H1 (cell line): ENCODE data around the gene CORIN. TPM values are rescaled to one million over a fixed set of nuclear protein-coding genes. Genes with fewer than 3 reads are reported as not detected.

ENCODE experiments used
- CTCF ChIA-PET: fragments of 300-600 bp; sonication (Branson Sonifier 250); formaldehyde crosslinking; loops from one replicate; lab custom pipeline; 2021; ENCODE audit not compliant: partially characterized antibody; lab: Charles Lee
- POLR2A ChIA-PET: fragments of 300-600 bp; sonication (Branson Sonifier 250); formaldehyde crosslinking; loops from one replicate; lab custom pipeline; 2021; ENCODE audit warnings: inconsistent platforms; ENCODE audit not compliant: partially characterized antibody; lab: Charles Lee
- DNase-seq, 2 experiments: peaks; one replicate each; pipeline versions ENCODE4 v3.0.0 to v3.0.0-alpha.2; 2010 to 2022; ENCODE audit warnings: low spot score in 2 of 2, low read depth in 1 of 2, mixed read lengths in 1 of 2
- FAIRE-seq: peaks from 2 replicates; lab custom pipeline; 2011; peaks lifted over from hg19 to GRCh38; lab: Jason Lieb, UNC
- H2AFZ ChIP-seq: 2 replicates; pipeline ENCODE4 v1.8.1; 2012; ENCODE audit warnings: low read length, inconsistent platforms
- H2AK5ac ChIP-seq: 2 replicates; pipeline ENCODE4 v1.6.1; 2013; ENCODE audit warnings: low read depth, low read length
- H2BK120ac ChIP-seq: replicated peaks from 2 replicates; pipeline ENCODE3; 2013; ENCODE audit warnings: low read depth, low read length, inconsistent platforms
- H2BK12ac ChIP-seq: 2 replicates; pipeline ENCODE4 v1.6.1; 2013; ENCODE audit warnings: low read depth, low read length
- H2BK15ac ChIP-seq: 2 replicates; pipeline ENCODE4 v1.6.1; 2013; ENCODE audit warnings: low read length
- H2BK20ac ChIP-seq: 2 replicates; pipeline ENCODE4 v1.6.1; 2013; ENCODE audit warnings: low read length
- H2BK5ac ChIP-seq: 2 replicates; pipeline ENCODE4 v1.6.1; 2013; ENCODE audit warnings: low read depth, low read length
- H3K14ac ChIP-seq: 2 replicates; pipeline ENCODE4 v1.6.1; 2013; ENCODE audit warnings: inconsistent platforms; ENCODE audit not compliant: insufficient read length
- H3K18ac ChIP-seq: 2 replicates; pipeline ENCODE4 v1.6.1; 2013; ENCODE audit warnings: low read length; ENCODE audit errors: extremely low read depth
- H3K23ac ChIP-seq: 2 replicates; pipeline ENCODE4 v1.6.1; 2013; ENCODE audit warnings: inconsistent platforms; ENCODE audit not compliant: insufficient read length
- H3K23me2 ChIP-seq: 2 replicates; pipeline ENCODE4 v1.6.1; 2013; ENCODE audit warnings: low read depth, low read length
- H3K27ac ChIP-seq: 2 replicates; pipeline ENCODE4 v1.6.1; 2011; ENCODE audit warnings: low read depth, low read length, inconsistent platforms
- H3K27me3 ChIP-seq, 4 experiments: replicated peaks in 1 of 4; 1 replicate in 1 of 4; 2 replicates in 3 of 4; pipeline versions ENCODE4 v1.6.1 to v1.8.1; 2011 to 2013; ENCODE audit warnings: low read length in 3 of 4, mild to moderate bottlenecking in 3 of 4, inconsistent platforms in 2 of 4, mixed read lengths in 2 of 4, moderate library complexity in 1 of 4; ENCODE audit not compliant: control insufficient read depth in 3 of 4, insufficient read depth in 3 of 4; ENCODE audit errors: extremely low read depth in 1 of 4
- H3K36me3 ChIP-seq, 4 experiments: 2 replicates each; pipeline versions ENCODE4 v1.6.1 to v1.8.1; 2011 to 2013; ENCODE audit warnings: mild to moderate bottlenecking in 4 of 4, low read length in 3 of 4, moderate library complexity in 2 of 4, control low read depth in 1 of 4, inconsistent platforms in 1 of 4; ENCODE audit not compliant: insufficient read depth in 4 of 4, control insufficient read depth in 2 of 4
- H3K4ac ChIP-seq: replicated peaks from 2 replicates; pipeline ENCODE3; 2013; ENCODE audit warnings: low read length, low read depth, mixed read lengths, inconsistent platforms; ENCODE audit not compliant: insufficient read length
- H3K4me1 ChIP-seq, 4 experiments: replicated peaks in 1 of 4; 1 replicate in 1 of 4; 2 replicates in 3 of 4; pipeline versions ENCODE4 v1.6.1 to v1.8.1; 2011 to 2013; ENCODE audit warnings: low read length in 3 of 4, inconsistent platforms in 2 of 4, mixed read lengths in 1 of 4; ENCODE audit not compliant: insufficient read depth in 4 of 4, control insufficient read depth in 3 of 4
- H3K4me2 ChIP-seq, 2 experiments: 2 replicates each; pipeline versions ENCODE4 v1.6.1 to v1.8.1; 2011 to 2013; ENCODE audit warnings: low read depth in 2 of 2, low read length in 2 of 2, control low read depth in 1 of 2, inconsistent platforms in 1 of 2, mild to moderate bottlenecking in 1 of 2; ENCODE audit not compliant: insufficient read depth in 1 of 2
- H3K4me3 ChIP-seq, 4 experiments: fragments of 200-600, 300-600 bp in 1 of 4; sonication (generic), shearing (Covaris generic), sonication (Bioruptor Twin) in 1 of 4; 2 replicates each; pipeline versions ENCODE4 v1.5.1 to v1.8.1; 2011 to 2016; ENCODE audit warnings: low read length in 4 of 4, low read depth in 3 of 4, control low read depth in 2 of 4, inconsistent platforms in 2 of 4, mild to moderate bottlenecking in 2 of 4, mixed read lengths in 1 of 4, moderate library complexity in 1 of 4; ENCODE audit not compliant: insufficient read depth in 2 of 4; ENCODE audit errors: extremely low read depth in 1 of 4
- H3K56ac ChIP-seq: replicated peaks from 2 replicates; pipeline ENCODE3; 2013; ENCODE audit warnings: low read depth, mild to moderate bottlenecking, mixed read lengths, low read length, inconsistent platforms; ENCODE audit not compliant: insufficient read length
- H3K79me1 ChIP-seq: 2 replicates; pipeline ENCODE4 v1.6.1; 2013; ENCODE audit warnings: low read depth, low read length, control low read depth
- H3K79me2 ChIP-seq, 2 experiments: 2 replicates each; pipeline versions ENCODE4 v1.6.1 to v1.8.1; 2012 to 2013; ENCODE audit warnings: low read length in 2 of 2, mild to moderate bottlenecking in 2 of 2, inconsistent platforms in 1 of 2; ENCODE audit not compliant: insufficient read depth in 2 of 2, control insufficient read depth in 1 of 2
- H3K9ac ChIP-seq, 4 experiments: replicated peaks in 1 of 4; 1 replicate in 1 of 4; 2 replicates in 3 of 4; pipeline versions ENCODE4 v1.6.1 to v1.8.1; 2011 to 2013; ENCODE audit warnings: low read depth in 3 of 4, low read length in 3 of 4, control low read depth in 2 of 4, mild to moderate bottlenecking in 2 of 4, moderate library complexity in 2 of 4, inconsistent platforms in 1 of 4; ENCODE audit errors: extremely low read depth in 1 of 4
- H3K9me3 ChIP-seq, 2 experiments: 2 replicates each; pipeline versions ENCODE4 v1.6.1 to v1.8.1; 2012 to 2013; ENCODE audit warnings: mild to moderate bottlenecking in 2 of 2, moderate library complexity in 2 of 2, control low read depth in 1 of 2, inconsistent platforms in 1 of 2, low read depth in 1 of 2, low read length in 1 of 2, mixed read lengths in 1 of 2; ENCODE audit not compliant: insufficient read depth in 2 of 2
- H4K20me1 ChIP-seq, 2 experiments: replicated peaks in 1 of 2; 2 replicates each; pipeline versions ENCODE3 to v1.8.1; 2011 to 2013; ENCODE audit warnings: inconsistent platforms in 2 of 2, low read length in 2 of 2, mild to moderate bottlenecking in 1 of 2; ENCODE audit not compliant: insufficient read depth in 2 of 2, control insufficient read depth in 1 of 2
- H4K5ac ChIP-seq: 2 replicates; pipeline ENCODE4 v1.6.1; 2013; ENCODE audit warnings: low read length, low read depth, mixed read lengths, inconsistent platforms; ENCODE audit not compliant: insufficient read length
- H4K8ac ChIP-seq: 2 replicates; pipeline ENCODE4 v1.8.0; 2013; ENCODE audit warnings: mild to moderate bottlenecking, moderate library complexity, low read length, inconsistent platforms; ENCODE audit not compliant: insufficient read depth; ENCODE audit errors: extremely low read depth
- H4K91ac ChIP-seq: replicated peaks from 2 replicates; pipeline ENCODE3; 2013; ENCODE audit warnings: low read length, mixed read lengths, inconsistent platforms; ENCODE audit not compliant: insufficient read length
- BCL11A ChIP-seq, 2 experiments: IDR thresholded peaks; one replicate each; pipeline ENCODE4 v1.6.1; 2011; ENCODE audit warnings: low read depth in 2 of 2, low read length in 2 of 2, mild to moderate bottlenecking in 2 of 2
- BRCA1 ChIP-seq: IDR thresholded peaks from 2 replicates; pipeline ENCODE4 v1.6.1; 2012; ENCODE audit warnings: low read depth, low read length, improper control_type of control experiment
- CBX5 ChIP-seq: fragments of 300-800, 300-1000 bp; sonication (generic); IDR thresholded peaks from 2 replicates; pipeline ENCODE4 v1.7.1; 2016; ENCODE audit warnings: antibody characterized with exemption, low read length, low read depth
- CBX8 ChIP-seq: fragments of 300-800, 300-1000 bp; sonication (generic); IDR thresholded peaks from 2 replicates; pipeline ENCODE4 v1.7.1; 2016; ENCODE audit warnings: low read depth, low read length, borderline replicate concordance
- CREB1 ChIP-seq: IDR thresholded peaks from 2 replicates; pipeline ENCODE4 v1.6.1; 2012; ENCODE audit warnings: inconsistent platforms
- GTF2F1 ChIP-seq: IDR thresholded peaks from 2 replicates; pipeline ENCODE4 v1.6.1; 2012; ENCODE audit warnings: low read depth, low read length, improper control_type of control experiment, borderline replicate concordance
- HDAC6 ChIP-seq: IDR thresholded peaks from one replicate; pipeline ENCODE4 v1.7.1; 2012; ENCODE audit warnings: low read depth, mild to moderate bottlenecking, inconsistent platforms, low read length, moderate library complexity
- RFX5 ChIP-seq: IDR thresholded peaks from 2 replicates; pipeline ENCODE4 v1.6.1; 2011; ENCODE audit warnings: low read depth, low read length, improper control_type of control experiment, borderline replicate concordance
- SIN3A ChIP-seq, 2 experiments: IDR thresholded peaks in 1 of 2; conservative IDR thresholded peaks in 1 of 2; 2 replicates each; pipeline ENCODE4 v1.6.1; 2011 to 2012; ENCODE audit warnings: low read length in 2 of 2, improper control_type of control experiment in 1 of 2, low read depth in 1 of 2, mild to moderate bottlenecking in 1 of 2
- TCF12 ChIP-seq: IDR thresholded peaks from 2 replicates; pipeline ENCODE4 v1.6.1; 2011; ENCODE audit warnings: low read depth, mild to moderate bottlenecking, low read length
- WGBS, 2 experiments: shearing (Covaris generic) in 1 of 2; methylation state at CpG; one replicate each; pipeline versions ENCODE4 v1.1.6 to v1.1.7; 2013 to 2015; ENCODE audit warnings: low lambda C conversion rate in 2 of 2, mixed read lengths in 2 of 2, inconsistent platforms in 1 of 2, low coverage in 1 of 2, missing lambda C conversion rate in 1 of 2; ENCODE audit not compliant: insufficient replicate concordance in 2 of 2, insufficient coverage in 1 of 2, insufficient read length in 1 of 2; ENCODE audit errors: extremely low coverage in 1 of 2, missing lambda C conversion rate in 1 of 2; 5-methylcytosine and 5-hydroxymethylcytosine counted together
- polyA plus RNA-seq, 7 experiments: library from polyadenylated mRNA; depleted of rRNA in 3 of 7; stranded (reverse) in 5 of 7; unstranded in 2 of 7; fragments of >200 nt in 5 of 7; fragments of 200-250 nt in 2 of 7; gene quantifications; 1 replicate in 5 of 7; 2 replicates in 1 of 7; 4 replicates in 1 of 7; pipeline versions ENCODE4 v1.2.1 to v1.2.3, GENCODE V29; 2011 to 2013; ENCODE audit warnings: missing spikeins in 2 of 7, mixed read lengths in 2 of 7
- total RNA-seq: library from RNA; stranded (reverse); fragmentation: NEBNext Ultra II Directional; extraction: Animal tissue kit (Norgen Biotek cat#: 25700); gene quantifications from 2 replicates; pipeline ENCODE4 v1.2.1, GENCODE V29; 2021
- TF ChIP-seq, protein P1 (sequence below): IDR thresholded peaks from 2 replicates; pipeline ENCODE4 v1.6.1; 2012; ENCODE audit warnings: inconsistent platforms
- TF ChIP-seq, protein P2 (sequence below), 3 experiments: IDR thresholded peaks; 1 replicate in 2 of 3; 2 replicates in 1 of 3; pipeline versions ENCODE4 v1.5.1 to v1.6.1; 2011; ENCODE audit warnings: low read length in 3 of 3, mild to moderate bottlenecking in 3 of 3, inconsistent platforms in 2 of 3, low read depth in 1 of 3, moderate library complexity in 1 of 3; ENCODE audit not compliant: insufficient read depth in 1 of 3; ENCODE audit errors: control extremely low read depth in 1 of 3

The CORIN gene
- total and polyA plus RNA-seq, 2 of the 8 experiments (the other 6 are each of a cell fraction or from before 2014, with no cell fraction given), result 0.09 to 0.32 TPM

DNA sequence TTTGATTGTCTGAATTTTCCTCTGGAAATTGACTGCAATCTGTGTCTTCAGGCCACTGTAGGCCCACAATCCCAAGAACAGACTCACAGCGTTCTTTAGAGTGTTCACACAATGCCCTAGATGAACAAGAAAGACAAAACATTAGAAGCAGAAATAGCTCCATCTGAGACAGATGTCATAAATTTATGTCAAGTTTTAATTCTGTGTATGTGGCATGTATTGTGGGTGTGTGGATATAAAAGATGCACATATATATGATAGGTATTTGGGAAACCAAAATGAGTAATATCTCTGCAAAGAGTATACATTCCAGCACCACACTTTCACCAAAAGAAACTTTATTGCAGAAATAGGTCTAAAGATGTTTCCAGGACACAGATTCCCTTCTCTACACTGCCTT lies 176.1 kb downstream of the CORIN start:
- no peak overlapping the region for H2BK12ac ChIP-seq
- TF ChIP-seq CBX5 (no peak), BRCA1 (no peak), GTF2F1 (no peak), TCF12 (no peak), SIN3A (conservative IDR thresholded peaks at IDR 0.05 in 1 of 2, IDR thresholded peaks at IDR 0.05 in 1 of 2; ENCODE audit: low read depth in 1 of 2, low read length in 2 of 2) (no peak), HDAC6 (no peak), CBX8 (no peak), RFX5 (no peak), BCL11A (IDR thresholded peaks at IDR 0.05; ENCODE audit: low read depth in 2 of 2, low read length in 2 of 2) (no peak), CREB1 (no peak)
- TF ChIP-seq, protein P1, sequence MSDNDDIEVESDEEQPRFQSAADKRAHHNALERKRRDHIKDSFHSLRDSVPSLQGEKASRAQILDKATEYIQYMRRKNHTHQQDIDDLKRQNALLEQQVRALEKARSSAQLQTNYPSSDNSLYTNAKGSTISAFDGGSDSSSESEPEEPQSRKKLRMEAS, result no peak
- TF ChIP-seq, protein P2, sequence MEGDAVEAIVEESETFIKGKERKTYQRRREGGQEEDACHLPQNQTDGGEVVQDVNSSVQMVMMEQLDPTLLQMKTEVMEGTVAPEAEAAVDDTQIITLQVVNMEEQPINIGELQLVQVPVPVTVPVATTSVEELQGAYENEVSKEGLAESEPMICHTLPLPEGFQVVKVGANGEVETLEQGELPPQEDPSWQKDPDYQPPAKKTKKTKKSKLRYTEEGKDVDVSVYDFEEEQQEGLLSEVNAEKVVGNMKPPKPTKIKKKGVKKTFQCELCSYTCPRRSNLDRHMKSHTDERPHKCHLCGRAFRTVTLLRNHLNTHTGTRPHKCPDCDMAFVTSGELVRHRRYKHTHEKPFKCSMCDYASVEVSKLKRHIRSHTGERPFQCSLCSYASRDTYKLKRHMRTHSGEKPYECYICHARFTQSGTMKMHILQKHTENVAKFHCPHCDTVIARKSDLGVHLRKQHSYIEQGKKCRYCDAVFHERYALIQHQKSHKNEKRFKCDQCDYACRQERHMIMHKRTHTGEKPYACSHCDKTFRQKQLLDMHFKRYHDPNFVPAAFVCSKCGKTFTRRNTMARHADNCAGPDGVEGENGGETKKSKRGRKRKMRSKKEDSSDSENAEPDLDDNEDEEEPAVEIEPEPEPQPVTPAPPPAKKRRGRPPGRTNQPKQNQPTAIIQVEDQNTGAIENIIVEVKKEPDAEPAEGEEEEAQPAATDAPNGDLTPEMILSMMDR (IDR thresholded peaks at IDR 0.05; ENCODE audit: control extremely low read depth in 1 of 3, insufficient read depth in 1 of 3, low read depth in 1 of 3, low read length in 3 of 3), result no peak
- no peak overlapping the region for H4K91ac ChIP-seq
- no peak overlapping the region for H2BK120ac ChIP-seq
- no peak overlapping the region for H2BK15ac ChIP-seq
- no peak for DNase-seq
- H2BK5ac ChIP-seq, result no peak overlapping the region
- no peaks in the 10 kb centered on the region for H3K23me2 ChIP-seq
- 88% methylated on average over 1 of the region's 1 CpG; no CpG with 5 or more reads in 1 of the 2 experiments for WGBS, 2 experiments
- H3K4me1 ChIP-seq, result no peaks in the 10 kb centered on the region
- H3K4me2 ChIP-seq, result no peak overlapping the region
- H3K56ac ChIP-seq, result no peak overlapping the region
- ChIA-PET CTCF (interaction anchor here (0.9 to 1.9 kb wide), 3 partner anchors 11 to 175 kb away, joined by 3 to 9 read pairs (median 4); no protein-coding TSS in a partner anchor), POLR2A (no interaction called here)
- no peaks in the 10 kb centered on the region for H3K79me2 ChIP-seq
- no peak overlapping the region for H3K14ac ChIP-seq
- H2AK5ac ChIP-seq, result no peak overlapping the region
- no peak overlapping the region for H2BK20ac ChIP-seq
- no peak overlapping the region for H3K27ac ChIP-seq
- no peak overlapping the region for H4K5ac ChIP-seq
- H4K20me1 ChIP-seq, result no peaks in the 10 kb centered on the region
- peaks cover 4 to 6% of the 10 kb centered on the region in 2 experiments; a peak in 2 of 4 replicates for H3K9me3 ChIP-seq
- H3K27me3 ChIP-seq, result no peaks in the 10 kb centered on the region
- no peaks in the 10 kb centered on the region for H3K36me3 ChIP-seq
- H4K8ac ChIP-seq, result no peak overlapping the region
- H3K4me3 ChIP-seq, result no peak overlapping the region
- H3K4ac ChIP-seq, result no peak overlapping the region
- H2AFZ ChIP-seq, result no peak overlapping the region
- H3K9ac ChIP-seq, result no peak overlapping the region
- H3K23ac ChIP-seq, result no peak overlapping the region
- no peak for FAIRE-seq
- no peak overlapping the region for H3K18ac ChIP-seq
- H3K79me1 ChIP-seq, result no peaks in the 10 kb centered on the region
